Hematopoietic multipotent progenitor cell treated with erythropoietin and hydrocortisone succinate and interleukin-3 and kit ligand, for 17 days (in vitro differentiated cells): ENCODE data around the gene AMOTL1.
"Not testable (repeated sequence)": the region's sequence is repeated elsewhere in the genome, so short reads cannot be mapped to it uniquely, and the experiment has no call there.

Source experiments
- DNase-seq: peaks from one replicate; pipeline ENCODE4 v3.0.0-alpha.2; 2015; ENCODE audit warnings: low spot score

The AMOTL1 gene

GRCh38 chr11:94793002-94793401 lies 24.8 kb downstream of the AMOTL1 start:
- DNase-seq: no peak

- DNase-seq: no peak
Measured at GRCh38 chr11:94793822-94794221, 25.7 kb downstream of the AMOTL1 start.

GRCh38 chr11:94794287-94795168 lies 26.4 kb downstream of the AMOTL1 start:
- no peak for DNase-seq

- no peak for DNase-seq
Measured at GRCh38 chr11:94795476-94796189, 27.5 kb downstream of the AMOTL1 start.

GRCh38 chr11:94796190-94796580 lies 28.0 kb downstream of the AMOTL1 start:
- DNase-seq: no peak

- DNase-seq: no peak
Measured at GRCh38 chr11:94796863-94797262, 28.7 kb downstream of the AMOTL1 start.

- no peak for DNase-seq
Measured at GRCh38 chr11:94799726-94800125, 31.6 kb downstream of the AMOTL1 start.

- DNase-seq: no peak
Measured at GRCh38 chr11:94800414-94800813, 32.3 kb downstream of the AMOTL1 start.

GRCh38 chr11:94801866-94802460 lies 33.8 kb downstream of the AMOTL1 start:
- DNase-seq: no peak

- DNase-seq: no peak
Measured at GRCh38 chr11:94802501-94802900, 34.3 kb downstream of the AMOTL1 start.

GRCh38 chr11:94803491-94803890 lies 35.3 kb downstream of the AMOTL1 start:
- DNase-seq: no peak

- DNase-seq: no peak
Measured at GRCh38 chr11:94804874-94805273, 36.7 kb downstream of the AMOTL1 start.

- no peak for DNase-seq
Measured at GRCh38 chr11:94806014-94806413, 37.9 kb downstream of the AMOTL1 start.

- DNase-seq: no peak
Measured at GRCh38 chr11:94806419-94806818, 38.3 kb downstream of the AMOTL1 start.

GRCh38 chr11:94809251-94809650 lies 41.1 kb downstream of the AMOTL1 start:
- DNase-seq: no peak

- DNase-seq: not testable (repeated sequence)
Measured at GRCh38 chr11:94812724-94813720, 44.9 kb downstream of the AMOTL1 start.

GRCh38 chr11:94814272-94814976 lies 46.3 kb downstream of the AMOTL1 start:
- no peak for DNase-seq

- no peak for DNase-seq
Measured at GRCh38 chr11:94815705-94816344, 47.7 kb downstream of the AMOTL1 start.

- DNase-seq: no peak
Measured at GRCh38 chr11:94820480-94820879, 52.3 kb downstream of the AMOTL1 start.

GRCh38 chr11:94821439-94821838 lies 53.3 kb downstream of the AMOTL1 start:
- DNase-seq: no peak

GRCh38 chr11:94822080-94822479 lies 53.9 kb downstream of the AMOTL1 start:
- no peak for DNase-seq
